ENCODE measurements around the gene DNLZ.
A peak's percentile ranks its signal among the peaks of the same experiment; 100 is the strongest.

GRCh38 chr9:136372561-136373299 lies 9.2 kb upstream of the DNLZ start:
- TF ChIP-seq RAD21 (IDR thresholded peaks at IDR 0.05; ENCODE audit: low read length) (peak; percentile 59), TAF1 (IDR thresholded peaks at IDR 0.05; ENCODE audit: borderline replicate concordance, low read depth, low read length) (no peak), POLR2AphosphoS5 (IDR thresholded peaks at IDR 0.05; ENCODE audit: low read depth, low read length) (no peak), CTCF (IDR thresholded peaks at IDR 0.05) (peak; percentile 21; the same call in 1 of the 2 replicates), REST (IDR thresholded peaks at IDR 0.05; ENCODE audit: low read depth, low read length) (no peak), MAX (IDR thresholded peaks at IDR 0.05; ENCODE audit: low read depth) (0 out of 2 replicates have a peak, but pooled peaks have one; percentile 9), FOSL2 (IDR thresholded peaks at IDR 0.05; ENCODE audit: borderline replicate concordance, low read depth) (no peak), FOXJ3 (CRISPR knock-in tag; IDR thresholded peaks at IDR 0.05) (no peak), SMC3 (IDR thresholded peaks at IDR 0.05; ENCODE audit: low read depth, low read length) (no peak), NFIC (IDR thresholded peaks at IDR 0.05; ENCODE audit: borderline replicate concordance) (no peak)

All from SK-N-SH (cell line).